ENCODE results near the gene HCST.

DNA sequence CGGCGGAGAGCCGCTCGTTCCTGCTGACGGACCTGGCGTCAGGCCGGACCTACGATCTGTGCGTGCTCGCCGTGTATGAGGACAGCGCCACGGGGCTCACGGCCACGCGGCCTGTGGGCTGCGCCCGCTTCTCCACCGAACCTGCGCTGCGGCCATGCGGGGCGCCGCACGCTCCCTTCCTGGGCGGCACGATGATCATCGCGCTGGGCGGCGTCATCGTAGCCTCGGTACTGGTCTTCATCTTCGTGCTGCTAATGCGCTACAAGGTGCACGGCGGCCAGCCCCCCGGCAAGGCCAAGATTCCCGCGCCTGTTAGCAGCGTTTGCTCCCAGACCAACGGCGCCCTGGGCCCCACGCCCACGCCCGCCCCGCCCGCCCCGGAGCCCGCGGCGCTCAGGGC is 42.2 kb downstream of the HCST start:
- TF ChIP-seq, protein P1, sequence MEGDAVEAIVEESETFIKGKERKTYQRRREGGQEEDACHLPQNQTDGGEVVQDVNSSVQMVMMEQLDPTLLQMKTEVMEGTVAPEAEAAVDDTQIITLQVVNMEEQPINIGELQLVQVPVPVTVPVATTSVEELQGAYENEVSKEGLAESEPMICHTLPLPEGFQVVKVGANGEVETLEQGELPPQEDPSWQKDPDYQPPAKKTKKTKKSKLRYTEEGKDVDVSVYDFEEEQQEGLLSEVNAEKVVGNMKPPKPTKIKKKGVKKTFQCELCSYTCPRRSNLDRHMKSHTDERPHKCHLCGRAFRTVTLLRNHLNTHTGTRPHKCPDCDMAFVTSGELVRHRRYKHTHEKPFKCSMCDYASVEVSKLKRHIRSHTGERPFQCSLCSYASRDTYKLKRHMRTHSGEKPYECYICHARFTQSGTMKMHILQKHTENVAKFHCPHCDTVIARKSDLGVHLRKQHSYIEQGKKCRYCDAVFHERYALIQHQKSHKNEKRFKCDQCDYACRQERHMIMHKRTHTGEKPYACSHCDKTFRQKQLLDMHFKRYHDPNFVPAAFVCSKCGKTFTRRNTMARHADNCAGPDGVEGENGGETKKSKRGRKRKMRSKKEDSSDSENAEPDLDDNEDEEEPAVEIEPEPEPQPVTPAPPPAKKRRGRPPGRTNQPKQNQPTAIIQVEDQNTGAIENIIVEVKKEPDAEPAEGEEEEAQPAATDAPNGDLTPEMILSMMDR (IDR thresholded peaks at IDR 0.05; ENCODE audit: low read depth, low read length, poor library complexity, severe bottlenecking): no peak
- no peak for TF ChIP-seq EZH2phosphoT487 (IDR thresholded peaks at IDR 0.05; ENCODE audit: borderline replicate concordance, low read length)

Data from DOHH2 (cell line).